GM23338 (cell line): Measurements from ENCODE around the gene IFIT5. TPM values are rescaled to one million over a fixed set of nuclear protein-coding genes. Genes with fewer than 3 reads are reported as not detected.

Source experiments
- ATAC-seq: fragments of 200-7000 bp; cut with Tn5 transposase; 3 replicates; pipeline ENCODE4 v1.9.1; 2020
- DNase-seq: peaks from one replicate; pipeline ENCODE4 v3.0.0-alpha.2; 2015; ENCODE audit warnings: low spot score
- H2AFZ ChIP-seq: fragments of 200-600 bp; sonication (generic); 2 replicates; pipeline ENCODE4 v1.8.0; 2016; ENCODE audit warnings: antibody characterized with exemption, mild to moderate bottlenecking, moderate library complexity
- H3F3A ChIP-seq: fragments of 200-600 bp; sonication (generic); replicated peaks from 2 replicates; pipeline ENCODE4 v1.8.0; 2017; ENCODE audit warnings: antibody characterized with exemption, mixed run types, low read depth
- H3K27ac ChIP-seq: fragments of 200-600 bp; sonication (generic); 2 replicates; pipeline ENCODE4 v1.6.1; 2016; ENCODE audit warnings: low read depth
- H3K27me3 ChIP-seq: fragments of 200-600 bp; sonication (generic); 2 replicates; pipeline ENCODE4 v1.8.0; 2016; ENCODE audit warnings: mild to moderate bottlenecking, mixed run types, moderate library complexity; ENCODE audit not compliant: insufficient read depth
- H3K36me3 ChIP-seq: fragments of 200-600 bp; sonication (generic); 2 replicates; pipeline ENCODE4 v1.8.0; 2016; ENCODE audit warnings: mild to moderate bottlenecking; ENCODE audit not compliant: insufficient read depth
- H3K4me1 ChIP-seq: fragments of 200-600 bp; sonication (generic); 2 replicates; pipeline ENCODE4 v1.8.0; 2016; ENCODE audit warnings: mild to moderate bottlenecking, moderate library complexity; ENCODE audit not compliant: insufficient read depth
- H3K4me2 ChIP-seq: fragments of 200-600 bp; sonication (generic); 2 replicates; pipeline ENCODE4 v1.7.1; 2017; ENCODE audit warnings: mixed run types
- H3K4me3 ChIP-seq: fragments of 200-600 bp; sonication (generic); 2 replicates; pipeline ENCODE4 v1.6.1; 2016; ENCODE audit warnings: mixed run types
- H3K79me2 ChIP-seq: fragments of 200-600 bp; sonication (generic); replicated peaks from 2 replicates; pipeline ENCODE4 v1.8.0; 2017; ENCODE audit warnings: mild to moderate bottlenecking; ENCODE audit not compliant: insufficient read depth
- H3K9me2 ChIP-seq: fragments of 200-600 bp; sonication (generic); 2 replicates; pipeline ENCODE4 v1.8.0; 2017; ENCODE audit not compliant: insufficient read depth
- H4K20me1 ChIP-seq: fragments of 200-600 bp; sonication (generic); replicated peaks from 2 replicates; pipeline ENCODE4 v1.8.0; 2017; ENCODE audit warnings: mild to moderate bottlenecking; ENCODE audit not compliant: insufficient read depth
- H3K27ac Mint-ChIP-seq: 2 replicates; pipeline ENCODE4 v1.8.0; 2020; ENCODE audit warnings: inconsistent platforms, mild to moderate bottlenecking, moderate library complexity, mixed read lengths
- H3K27me3 Mint-ChIP-seq: 3 replicates; pipeline ENCODE4 v1.8.0; 2022; ENCODE audit warnings: low read depth, mild to moderate bottlenecking, moderate library complexity, mixed read lengths, inconsistent platforms; ENCODE audit not compliant: insufficient read depth, poor library complexity
- H3K36me3 Mint-ChIP-seq: 3 replicates; pipeline ENCODE4 v1.8.0; 2021; ENCODE audit warnings: low read depth, mild to moderate bottlenecking, inconsistent platforms, moderate library complexity, mixed read lengths
- H3K4me1 Mint-ChIP-seq: 3 replicates; pipeline ENCODE4 v1.8.0; 2020; ENCODE audit warnings: mild to moderate bottlenecking, inconsistent platforms, mixed read lengths
- H3K4me3 Mint-ChIP-seq: 3 replicates; pipeline ENCODE4 v1.8.0; 2021; ENCODE audit warnings: moderate library complexity, mild to moderate bottlenecking, inconsistent platforms, mixed read lengths
- H3K9me3 Mint-ChIP-seq: 3 replicates; pipeline ENCODE4 v1.8.0; 2020; ENCODE audit warnings: moderate library complexity, mild to moderate bottlenecking, inconsistent platforms, mixed read lengths
- CREB1 ChIP-seq: fragments of 250-450 bp; sonication (Bioruptor Pico); IDR thresholded peaks from 2 replicates; pipeline ENCODE4 v1.5.0; 2020; ENCODE audit warnings: low read depth, mild to moderate bottlenecking, moderate library complexity
- EZH2phosphoT487 ChIP-seq: fragments of 200-600 bp; sonication (generic); IDR thresholded peaks from one replicate; pipeline ENCODE4 v1.8.1; 2018; ENCODE audit warnings: antibody characterized with exemption; ENCODE audit not compliant: unreplicated experiment
- JUNB ChIP-seq: IDR thresholded peaks from one replicate; pipeline ENCODE4 v1.6.1; 2016; ENCODE audit warnings: antibody characterized with exemption; ENCODE audit not compliant: unreplicated experiment
- POLR2AphosphoS5 ChIP-seq: IDR thresholded peaks from 2 replicates; pipeline ENCODE4 v1.6.1; 2016; ENCODE audit warnings: antibody characterized with exemption, low read depth
- ZNF114 ChIP-seq: fragments of 250-450 bp; sonication (Bioruptor Pico); IDR thresholded peaks from 2 replicates; pipeline ENCODE4 v1.5.0; 2020; ENCODE audit warnings: mild to moderate bottlenecking, moderate library complexity
- ZNF331 ChIP-seq: fragments of 250-450 bp; sonication (Bioruptor Pico); IDR thresholded peaks from 2 replicates; pipeline ENCODE4 v1.5.0; 2020; ENCODE audit warnings: low read depth, mild to moderate bottlenecking, moderate library complexity
- polyA plus RNA-seq: library from polyadenylated mRNA; unstranded; fragments of >200 nt; fragmentation: Nextera tagmentation; extraction: Ambion mirVana; gene quantifications from 2 replicates; pipeline ENCODE4 v1.2.1, GENCODE V29; 2016
- total RNA-seq: library from RNA; depleted of rRNA; stranded (reverse); fragments of >200 nt; shearing (Covaris generic); gene quantifications from 2 replicates; pipeline ENCODE4 v1.2.3, GENCODE V29; 2014
- TF ChIP-seq, protein P1 (sequence below): fragments of 250-450 bp; sonication (Bioruptor Pico); IDR thresholded peaks from 2 replicates; pipeline ENCODE4 v1.5.0; 2020; ENCODE audit warnings: mild to moderate bottlenecking, moderate library complexity
- TF ChIP-seq, protein P2 (sequence below), 2 experiments: fragments of 200-600 bp in 1 of 2; sonication (generic) in 1 of 2; conservative IDR thresholded peaks; 2 replicates each; pipeline versions ENCODE4 v1.5.1 to v1.6.1; 2016 to 2017; ENCODE audit warnings: antibody characterized with exemption in 2 of 2, low read depth in 2 of 2, mild to moderate bottlenecking in 2 of 2, moderate library complexity in 1 of 2

The IFIT5 gene
- total and polyA plus RNA-seq, 2 experiments from 2014 or later = 2.7 to 3.2 TPM

- TF ChIP-seq, protein P1, sequence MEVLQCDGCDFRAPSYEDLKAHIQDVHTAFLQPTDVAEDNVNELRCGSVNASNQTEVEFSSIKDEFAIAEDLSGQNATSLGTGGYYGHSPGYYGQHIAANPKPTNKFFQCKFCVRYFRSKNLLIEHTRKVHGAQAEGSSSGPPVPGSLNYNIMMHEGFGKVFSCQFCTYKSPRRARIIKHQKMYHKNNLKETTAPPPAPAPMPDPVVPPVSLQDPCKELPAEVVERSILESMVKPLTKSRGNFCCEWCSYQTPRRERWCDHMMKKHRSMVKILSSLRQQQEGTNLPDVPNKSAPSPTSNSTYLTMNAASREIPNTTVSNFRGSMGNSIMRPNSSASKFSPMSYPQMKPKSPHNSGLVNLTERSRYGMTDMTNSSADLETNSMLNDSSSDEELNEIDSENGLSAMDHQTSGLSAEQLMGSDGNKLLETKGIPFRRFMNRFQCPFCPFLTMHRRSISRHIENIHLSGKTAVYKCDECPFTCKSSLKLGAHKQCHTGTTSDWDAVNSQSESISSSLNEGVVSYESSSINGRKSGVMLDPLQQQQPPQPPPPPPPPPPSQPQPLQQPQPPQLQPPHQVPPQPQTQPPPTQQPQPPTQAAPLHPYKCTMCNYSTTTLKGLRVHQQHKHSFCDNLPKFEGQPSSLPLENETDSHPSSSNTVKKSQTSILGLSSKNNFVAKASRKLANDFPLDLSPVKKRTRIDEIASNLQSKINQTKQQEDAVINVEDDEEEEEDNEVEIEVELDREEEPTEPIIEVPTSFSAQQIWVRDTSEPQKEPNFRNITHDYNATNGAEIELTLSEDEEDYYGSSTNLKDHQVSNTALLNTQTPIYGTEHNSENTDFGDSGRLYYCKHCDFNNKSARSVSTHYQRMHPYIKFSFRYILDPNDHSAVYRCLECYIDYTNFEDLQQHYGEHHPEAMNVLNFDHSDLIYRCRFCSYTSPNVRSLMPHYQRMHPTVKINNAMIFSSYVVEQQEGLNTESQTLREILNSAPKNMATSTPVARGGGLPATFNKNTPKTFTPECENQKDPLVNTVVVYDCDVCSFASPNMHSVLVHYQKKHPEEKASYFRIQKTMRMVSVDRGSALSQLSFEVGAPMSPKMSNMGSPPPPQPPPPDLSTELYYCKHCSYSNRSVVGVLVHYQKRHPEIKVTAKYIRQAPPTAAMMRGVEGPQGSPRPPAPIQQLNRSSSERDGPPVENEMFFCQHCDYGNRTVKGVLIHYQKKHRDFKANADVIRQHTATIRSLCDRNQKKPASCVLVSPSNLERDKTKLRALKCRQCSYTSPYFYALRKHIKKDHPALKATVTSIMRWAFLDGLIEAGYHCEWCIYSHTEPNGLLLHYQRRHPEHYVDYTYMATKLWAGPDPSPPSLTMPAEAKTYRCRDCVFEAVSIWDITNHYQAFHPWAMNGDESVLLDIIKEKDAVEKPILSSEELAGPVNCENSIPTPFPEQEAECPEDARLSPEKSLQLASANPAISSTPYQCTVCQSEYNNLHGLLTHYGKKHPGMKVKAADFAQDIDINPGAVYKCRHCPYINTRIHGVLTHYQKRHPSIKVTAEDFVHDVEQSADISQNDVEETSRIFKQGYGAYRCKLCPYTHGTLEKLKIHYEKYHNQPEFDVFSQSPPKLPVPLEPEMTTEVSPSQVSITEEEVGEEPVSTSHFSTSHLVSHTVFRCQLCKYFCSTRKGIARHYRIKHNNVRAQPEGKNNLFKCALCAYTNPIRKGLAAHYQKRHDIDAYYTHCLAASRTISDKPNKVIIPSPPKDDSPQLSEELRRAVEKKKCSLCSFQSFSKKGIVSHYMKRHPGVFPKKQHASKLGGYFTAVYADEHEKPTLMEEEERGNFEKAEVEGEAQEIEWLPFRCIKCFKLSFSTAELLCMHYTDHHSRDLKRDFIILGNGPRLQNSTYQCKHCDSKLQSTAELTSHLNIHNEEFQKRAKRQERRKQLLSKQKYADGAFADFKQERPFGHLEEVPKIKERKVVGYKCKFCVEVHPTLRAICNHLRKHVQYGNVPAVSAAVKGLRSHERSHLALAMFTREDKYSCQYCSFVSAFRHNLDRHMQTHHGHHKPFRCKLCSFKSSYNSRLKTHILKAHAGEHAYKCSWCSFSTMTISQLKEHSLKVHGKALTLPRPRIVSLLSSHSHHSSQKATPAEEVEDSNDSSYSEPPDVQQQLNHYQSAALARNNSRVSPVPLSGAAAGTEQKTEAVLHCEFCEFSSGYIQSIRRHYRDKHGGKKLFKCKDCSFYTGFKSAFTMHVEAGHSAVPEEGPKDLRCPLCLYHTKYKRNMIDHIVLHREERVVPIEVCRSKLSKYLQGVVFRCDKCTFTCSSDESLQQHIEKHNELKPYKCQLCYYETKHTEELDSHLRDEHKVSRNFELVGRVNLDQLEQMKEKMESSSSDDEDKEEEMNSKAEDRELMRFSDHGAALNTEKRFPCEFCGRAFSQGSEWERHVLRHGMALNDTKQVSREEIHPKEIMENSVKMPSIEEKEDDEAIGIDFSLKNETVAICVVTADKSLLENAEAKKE (CRISPR knock-in tag) = no peak
- TF ChIP-seq JUNB = no peak
Measured at GRCh38 chr10:89426230-89426868, 12.0 kb downstream of the IFIT5 start (continued).

GRCh38 chr10:89427629-89428028 is 13.3 kb downstream of the IFIT5 start:
- peaks cover 19% of the 10 kb centered on the region for H3K4me1 ChIP-seq
- Mint-ChIP-seq H3K4me3 (no peak overlapping the region), H3K27ac (no peak overlapping the region), H3K27me3 (peaks cover 2% of the 10 kb centered on the region), H3K4me1 (peaks cover 34% of the 10 kb centered on the region), H3K36me3 (no peaks in the 10 kb centered on the region), H3K9me3 (no peaks in the 10 kb centered on the region)
- no peak overlapping the region for H3K4me3 ChIP-seq
- H3K36me3 ChIP-seq = no peaks in the 10 kb centered on the region
- DNase-seq (no peak), ATAC-seq (no peak)
- no peaks in the 10 kb centered on the region for H3K79me2 ChIP-seq
- H3K27me3 ChIP-seq = no peaks in the 10 kb centered on the region
- no peak overlapping the region for H2AFZ ChIP-seq
- no peaks in the 10 kb centered on the region for H3K9me2 ChIP-seq
- H3F3A ChIP-seq = no peaks in the 10 kb centered on the region
- no peak overlapping the region for H3K4me2 ChIP-seq
- no peaks in the 10 kb centered on the region for H4K20me1 ChIP-seq
- H3K27ac ChIP-seq = no peak overlapping the region
- no peak for TF ChIP-seq POLR2AphosphoS5
- TF ChIP-seq, protein P2, sequence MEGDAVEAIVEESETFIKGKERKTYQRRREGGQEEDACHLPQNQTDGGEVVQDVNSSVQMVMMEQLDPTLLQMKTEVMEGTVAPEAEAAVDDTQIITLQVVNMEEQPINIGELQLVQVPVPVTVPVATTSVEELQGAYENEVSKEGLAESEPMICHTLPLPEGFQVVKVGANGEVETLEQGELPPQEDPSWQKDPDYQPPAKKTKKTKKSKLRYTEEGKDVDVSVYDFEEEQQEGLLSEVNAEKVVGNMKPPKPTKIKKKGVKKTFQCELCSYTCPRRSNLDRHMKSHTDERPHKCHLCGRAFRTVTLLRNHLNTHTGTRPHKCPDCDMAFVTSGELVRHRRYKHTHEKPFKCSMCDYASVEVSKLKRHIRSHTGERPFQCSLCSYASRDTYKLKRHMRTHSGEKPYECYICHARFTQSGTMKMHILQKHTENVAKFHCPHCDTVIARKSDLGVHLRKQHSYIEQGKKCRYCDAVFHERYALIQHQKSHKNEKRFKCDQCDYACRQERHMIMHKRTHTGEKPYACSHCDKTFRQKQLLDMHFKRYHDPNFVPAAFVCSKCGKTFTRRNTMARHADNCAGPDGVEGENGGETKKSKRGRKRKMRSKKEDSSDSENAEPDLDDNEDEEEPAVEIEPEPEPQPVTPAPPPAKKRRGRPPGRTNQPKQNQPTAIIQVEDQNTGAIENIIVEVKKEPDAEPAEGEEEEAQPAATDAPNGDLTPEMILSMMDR (conservative IDR thresholded peaks at IDR 0.05; ENCODE audit: low read depth in 2 of 2) = no peak
- no peak for TF ChIP-seq CREB1 (CRISPR knock-in tag)
- TF ChIP-seq, protein P1 (CRISPR knock-in tag) = no peak
- no peak for TF ChIP-seq ZNF331 (CRISPR knock-in tag)
- no peak for TF ChIP-seq ZNF114
- TF ChIP-seq EZH2phosphoT487 = no peak
